ENCODE data around the gene TLR1.

- TF ChIP-seq CTCF (IDR thresholded peaks at IDR 0.05; ENCODE audit: low read depth, low read length, poor library complexity, severe bottlenecking) = no peak
- TF ChIP-seq EZH2phosphoT487 (IDR thresholded peaks at IDR 0.05; ENCODE audit: borderline replicate concordance, low read length) = no peak
Observed at GRCh38 chr4:38752372-38752940, 52.1 kb downstream of the TLR1 start.
